Liver (tissue), 3 donors: ENCODE data around the gene TTLL5.

Source experiments
- CTCF ChIP-seq: fragments of 150-350 bp; IDR thresholded peaks from 2 replicates; pipeline ENCODE4 v1.5.1; 2017; ENCODE audit warnings: improper control_type of control experiment, low read depth, low read length; ENCODE audit not compliant: missing input control
- SP1 ChIP-seq: IDR thresholded peaks from 2 replicates; pipeline ENCODE4 v1.6.1; 2018; ENCODE audit warnings: antibody characterized with exemption, mild to moderate bottlenecking
- donor health status: healthy.
- donor health status: healthy.

- TF ChIP-seq CTCF (no peak), SP1 (no peak)
Measured at GRCh38 chr14:75881994-75882393, 220.9 kb downstream of the TTLL5 start.
